Measurements from ENCODE around the gene MVB12B. TPM values are rescaled to one million over a fixed set of nuclear protein-coding genes. Genes with fewer than 3 reads are reported as not detected.
"Not testable (repeated sequence)": the region's sequence is repeated elsewhere in the genome, so short reads cannot be mapped to it uniquely, and the experiment has no call there.

MVB12B gene
- total RNA-seq, 1 donor from 2014 or later = 0.49 TPM

GRCh38 chr9:126551812-126552211 lies 225.2 kb downstream of the MVB12B start:
- no peaks in the 10 kb centered on the region for H3K27me3 Mint-ChIP-seq
- no peak overlapping the region for H3K27ac Mint-ChIP-seq
- H3K4me3 Mint-ChIP-seq = no peak overlapping the region
- H3K4me1 Mint-ChIP-seq = no peaks in the 10 kb centered on the region
- intact Hi-C loops (cut with micrococcal nuclease) = no loop called here
- no peak for DNase-seq
- H3K9me3 Mint-ChIP-seq = no peaks in the 10 kb centered on the region
- no peaks in the 10 kb centered on the region for H3K36me3 Mint-ChIP-seq (ENCODE audit: low read depth)

- Mint-ChIP-seq H3K27me3 (peaks cover 4% of the 10 kb centered on the region), H3K4me1 (no peaks in the 10 kb centered on the region), H3K9me3 (no peaks in the 10 kb centered on the region), H3K27ac (no peak overlapping the region), H3K4me3 (no peak overlapping the region), H3K36me3 (ENCODE audit: low read depth) (no peaks in the 10 kb centered on the region)
- intact Hi-C loops (cut with micrococcal nuclease) = no loop called here
- no peak for DNase-seq
Measured at GRCh38 chr9:126554292-126554691, 227.7 kb downstream of the MVB12B start.

- H3K4me1 Mint-ChIP-seq; H3K4me3 Mint-ChIP-seq; DNase-seq; H3K36me3 Mint-ChIP-seq (ENCODE audit: low read depth); H3K27ac Mint-ChIP-seq; H3K9me3 Mint-ChIP-seq: not testable (repeated sequence)
- peaks cover 10% of the 10 kb centered on the region for H3K27me3 Mint-ChIP-seq
- intact Hi-C loops (cut with micrococcal nuclease) = loop anchor here (5.0 kb wide), 1 partner anchor 38 kb away; no protein-coding TSS in a partner anchor
Measured at GRCh38 chr9:126555421-126555820, 228.8 kb downstream of the MVB12B start.
